ENCODE data around the gene PTTG1IP. TPM values are rescaled to one million over a fixed set of nuclear protein-coding genes. Genes with fewer than 3 reads are reported as not detected.
"Not testable (repeated sequence)": the region's sequence is repeated elsewhere in the genome, so short reads cannot be mapped to it uniquely, and the experiment has no call there.

PTTG1IP gene
- total RNA-seq, 6 experiments from 2014 or later: 241 to 290 (median 277) TPM

DNA sequence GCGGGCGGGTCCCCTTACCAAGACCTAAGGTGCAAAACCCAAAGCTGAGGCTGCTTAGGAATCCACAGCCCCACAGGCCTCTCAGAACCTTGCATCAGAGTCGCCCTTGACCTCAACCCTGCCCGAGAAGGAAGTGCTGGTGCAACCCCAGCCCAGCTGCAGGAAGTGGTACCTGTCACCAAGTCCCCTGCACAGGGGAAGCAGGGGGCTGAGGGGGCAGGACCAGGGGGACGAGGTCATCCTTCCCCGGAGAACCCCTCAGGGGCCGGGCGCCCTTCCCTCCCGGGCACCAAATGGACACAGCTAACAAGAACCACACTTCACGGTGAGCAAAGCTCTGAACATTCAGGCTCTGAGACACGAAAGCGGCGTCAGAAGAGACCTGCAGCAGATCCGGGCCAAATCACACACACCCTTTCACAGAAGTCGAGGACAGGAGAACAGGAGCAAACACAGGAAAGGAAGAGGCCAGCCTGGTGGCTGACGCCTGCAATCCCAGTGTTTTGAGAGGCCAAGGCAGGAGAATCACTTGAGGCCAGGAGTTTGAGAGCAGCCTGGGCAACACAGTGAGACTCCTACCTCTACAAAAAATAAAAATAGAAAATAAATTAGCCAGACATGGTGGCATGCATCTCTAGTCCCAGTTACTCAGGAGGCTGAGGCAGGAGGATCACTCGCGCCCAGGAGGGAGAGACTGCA is 40.8 kb upstream of the PTTG1IP start:
- H3K27ac Mint-ChIP-seq: no peak overlapping the region

DNA sequence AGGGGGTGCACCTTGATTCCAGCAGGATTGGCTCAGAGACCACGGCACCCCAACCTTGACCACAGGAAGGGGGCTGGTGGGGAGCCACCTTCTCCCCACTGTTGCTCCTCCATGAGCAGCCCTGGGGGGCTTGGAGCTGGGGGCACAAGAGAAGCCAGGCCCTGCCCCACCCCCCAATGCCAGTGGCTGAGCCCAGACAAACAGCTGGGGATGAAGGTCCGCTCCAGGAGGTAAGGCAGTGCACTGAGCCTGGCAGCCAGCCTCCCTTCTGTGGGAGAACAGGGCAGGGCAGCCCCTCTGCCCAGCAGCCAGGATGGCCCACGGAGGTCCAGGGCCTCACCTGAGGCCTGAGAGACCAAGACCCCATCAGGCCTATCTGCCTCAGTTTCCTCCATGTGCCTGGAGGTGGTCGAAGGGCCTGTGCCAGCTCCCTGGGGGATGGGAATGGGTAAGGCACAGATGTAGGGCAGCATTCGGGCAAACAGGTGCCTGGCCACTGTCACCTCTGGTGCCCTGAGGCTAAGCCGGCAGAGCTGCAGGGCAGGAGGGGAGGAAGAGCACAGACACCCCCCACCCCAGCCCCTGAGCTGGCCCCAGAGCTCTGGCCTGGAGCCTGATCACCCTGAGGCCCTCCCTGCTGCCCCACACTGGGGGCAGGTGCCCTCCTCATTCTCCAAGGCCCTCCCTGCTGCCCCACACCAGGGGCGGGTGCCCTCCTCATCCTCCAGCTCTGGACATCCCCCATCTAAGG is 40.1 kb upstream of the PTTG1IP start:
- H3K9me3 Mint-ChIP-seq: no peaks in the 10 kb centered on the region
- DNase-seq: no peak
- no peak overlapping the region for H3K4me3 Mint-ChIP-seq
- H3K27me3 Mint-ChIP-seq (ENCODE audit: insufficient read depth): peaks cover 16% of the 10 kb centered on the region
- TF ChIP-seq, protein P1, sequence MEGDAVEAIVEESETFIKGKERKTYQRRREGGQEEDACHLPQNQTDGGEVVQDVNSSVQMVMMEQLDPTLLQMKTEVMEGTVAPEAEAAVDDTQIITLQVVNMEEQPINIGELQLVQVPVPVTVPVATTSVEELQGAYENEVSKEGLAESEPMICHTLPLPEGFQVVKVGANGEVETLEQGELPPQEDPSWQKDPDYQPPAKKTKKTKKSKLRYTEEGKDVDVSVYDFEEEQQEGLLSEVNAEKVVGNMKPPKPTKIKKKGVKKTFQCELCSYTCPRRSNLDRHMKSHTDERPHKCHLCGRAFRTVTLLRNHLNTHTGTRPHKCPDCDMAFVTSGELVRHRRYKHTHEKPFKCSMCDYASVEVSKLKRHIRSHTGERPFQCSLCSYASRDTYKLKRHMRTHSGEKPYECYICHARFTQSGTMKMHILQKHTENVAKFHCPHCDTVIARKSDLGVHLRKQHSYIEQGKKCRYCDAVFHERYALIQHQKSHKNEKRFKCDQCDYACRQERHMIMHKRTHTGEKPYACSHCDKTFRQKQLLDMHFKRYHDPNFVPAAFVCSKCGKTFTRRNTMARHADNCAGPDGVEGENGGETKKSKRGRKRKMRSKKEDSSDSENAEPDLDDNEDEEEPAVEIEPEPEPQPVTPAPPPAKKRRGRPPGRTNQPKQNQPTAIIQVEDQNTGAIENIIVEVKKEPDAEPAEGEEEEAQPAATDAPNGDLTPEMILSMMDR (IDR thresholded peaks at IDR 0.05): no peak
- H3K27ac Mint-ChIP-seq: no peak overlapping the region
- no peaks in the 10 kb centered on the region for H3K36me3 Mint-ChIP-seq (ENCODE audit: low read depth)
- peaks cover 16% of the 10 kb centered on the region for H3K4me1 Mint-ChIP-seq (ENCODE audit: low read depth)

More for the DNA sequence above, 40.8 kb upstream of the PTTG1IP start:
- H3K27me3 Mint-ChIP-seq (ENCODE audit: insufficient read depth): peaks cover 16% of the 10 kb centered on the region
- no peak overlapping the region for H3K4me3 Mint-ChIP-seq
- H3K36me3 Mint-ChIP-seq (ENCODE audit: low read depth): no peaks in the 10 kb centered on the region
- H3K4me1 Mint-ChIP-seq (ENCODE audit: low read depth): peaks cover 16% of the 10 kb centered on the region
- H3K9me3 Mint-ChIP-seq: no peaks in the 10 kb centered on the region
- TF ChIP-seq, protein P1 (IDR thresholded peaks at IDR 0.05): no peak
- no peak for DNase-seq

DNA sequence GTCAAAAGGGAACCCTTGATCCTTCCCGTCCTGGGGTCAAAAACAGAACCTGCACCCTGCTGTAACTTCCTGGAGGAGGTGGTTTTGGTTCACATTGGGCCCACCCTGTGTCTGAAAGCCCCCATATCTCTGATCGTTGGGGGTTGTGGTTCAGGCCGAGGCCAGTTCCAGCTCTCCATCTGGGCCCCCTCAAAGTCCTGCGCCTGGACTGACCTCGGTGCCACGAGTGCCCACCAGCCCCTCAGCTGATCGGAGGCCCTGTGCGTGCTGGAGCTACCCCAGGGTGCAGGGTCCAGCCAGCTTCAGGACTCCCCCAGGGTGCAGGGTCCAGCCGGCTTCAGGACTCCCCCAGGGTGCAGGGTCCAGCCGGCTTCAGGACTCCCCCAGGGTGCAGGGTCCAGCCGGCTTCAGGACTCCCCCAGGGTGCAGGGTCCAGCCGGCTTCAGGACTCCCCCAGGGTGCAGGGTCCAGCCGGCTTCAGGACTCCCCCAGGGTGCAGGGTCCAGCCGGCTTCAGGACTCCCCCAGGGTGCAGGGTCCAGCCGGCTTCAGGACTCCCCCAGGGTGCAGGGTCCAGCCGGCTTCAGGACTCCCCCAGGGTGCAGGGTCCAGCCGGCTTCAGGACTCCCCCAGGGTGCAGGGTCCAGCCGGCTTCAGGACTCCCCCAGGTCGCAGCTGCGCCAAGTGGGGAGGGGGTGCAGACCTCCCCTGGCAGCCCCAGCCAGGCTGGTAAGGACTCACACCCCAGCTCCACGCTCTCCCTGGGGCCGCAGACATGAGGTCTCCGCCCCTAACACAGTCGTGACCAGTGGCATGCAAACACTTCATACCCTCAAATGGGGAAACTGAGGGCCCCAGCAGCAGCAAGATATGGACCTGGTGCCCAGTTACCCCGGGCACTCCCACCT is 39.3 kb upstream of the PTTG1IP start:
- H3K4me3 Mint-ChIP-seq; H3K27ac Mint-ChIP-seq; DNase-seq; H3K9me3 Mint-ChIP-seq; H3K36me3 Mint-ChIP-seq (ENCODE audit: low read depth): not testable (repeated sequence)
- peaks cover 16% of the 10 kb centered on the region for H3K27me3 Mint-ChIP-seq (ENCODE audit: insufficient read depth)
- peaks cover 16% of the 10 kb centered on the region for H3K4me1 Mint-ChIP-seq (ENCODE audit: low read depth)

DNA sequence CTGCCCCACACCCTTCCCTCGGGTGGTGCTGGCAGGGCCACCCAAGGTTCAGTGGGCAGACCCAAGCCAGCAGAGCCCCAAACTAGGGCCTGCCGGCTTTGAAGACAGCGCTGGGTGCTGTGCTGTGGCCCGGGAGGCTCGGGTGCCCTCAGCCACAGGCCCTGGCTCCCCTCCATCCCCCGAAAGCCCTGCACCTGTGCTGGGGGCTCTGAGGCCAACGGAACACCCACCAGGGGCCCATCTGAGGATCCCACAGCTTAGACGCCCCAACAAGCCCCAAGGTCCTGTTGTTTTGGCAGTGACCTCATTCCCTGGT is 38.6 kb upstream of the PTTG1IP start:
- H3K27me3 Mint-ChIP-seq (ENCODE audit: insufficient read depth): peaks cover 15% of the 10 kb centered on the region
- TF ChIP-seq, protein P1 (IDR thresholded peaks at IDR 0.05): no peak
- no peaks in the 10 kb centered on the region for H3K36me3 Mint-ChIP-seq (ENCODE audit: low read depth)
- H3K4me3 Mint-ChIP-seq: no peak overlapping the region
- no peaks in the 10 kb centered on the region for H3K9me3 Mint-ChIP-seq
- no peak for DNase-seq
- peaks cover 16% of the 10 kb centered on the region for H3K4me1 Mint-ChIP-seq (ENCODE audit: low read depth)
- H3K27ac Mint-ChIP-seq: no peak overlapping the region

DNA sequence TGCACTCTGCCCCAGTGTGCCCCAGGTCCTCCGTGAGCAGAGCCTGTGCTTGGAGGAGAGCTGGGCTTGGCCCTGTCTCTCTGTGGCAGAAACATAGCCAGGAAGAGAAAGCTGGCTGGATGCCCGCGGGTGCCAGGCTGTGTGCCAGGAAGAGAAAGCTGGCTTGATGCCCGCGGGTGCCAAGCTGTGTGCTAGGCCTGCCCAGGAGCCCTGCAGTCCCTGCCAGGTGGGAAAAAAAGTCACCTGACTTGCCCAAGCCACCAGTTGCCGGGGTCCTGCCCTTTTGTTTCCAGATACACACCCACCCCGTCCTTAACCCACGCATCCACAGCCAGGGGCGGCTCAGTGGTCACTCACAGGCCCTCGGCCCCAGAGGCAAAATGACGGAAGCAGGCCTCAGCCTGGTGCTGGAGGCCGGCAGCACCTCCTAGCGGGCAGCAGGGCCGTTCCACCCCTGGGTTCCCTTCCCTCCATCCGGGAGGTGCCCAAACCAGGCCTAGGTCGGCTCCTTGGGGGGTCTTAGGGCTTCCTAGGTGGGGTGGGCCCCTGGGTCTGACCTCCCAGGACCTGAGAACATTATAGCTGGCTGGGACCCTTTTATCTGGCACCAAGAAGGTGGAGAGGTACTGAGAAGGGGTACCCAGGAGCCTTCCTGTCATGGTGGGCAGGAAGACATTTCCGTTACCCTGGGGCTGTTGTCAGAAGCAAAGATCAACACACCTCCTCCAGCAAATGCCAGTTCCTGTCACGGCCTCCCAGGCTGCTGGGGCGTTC is 38.1 kb upstream of the PTTG1IP start:
- no peaks in the 10 kb centered on the region for H3K9me3 Mint-ChIP-seq
- H3K27ac Mint-ChIP-seq: no peak overlapping the region
- H3K4me3 Mint-ChIP-seq: no peak overlapping the region
- no peak for DNase-seq
- H3K4me1 Mint-ChIP-seq (ENCODE audit: low read depth): peaks cover 16% of the 10 kb centered on the region
- no peaks in the 10 kb centered on the region for H3K36me3 Mint-ChIP-seq (ENCODE audit: low read depth)
- H3K27me3 Mint-ChIP-seq (ENCODE audit: insufficient read depth): peaks cover 13% of the 10 kb centered on the region
- TF ChIP-seq, protein P1 (IDR thresholded peaks at IDR 0.05): peak; percentile 27; the same call in 1 of the 2 replicates
